LNCAP (cell line): Measurements from ENCODE around the gene CRIM1.

Experiments
- TF ChIP-seq, protein P1 (sequence below): fragments of 450-650 bp; IDR thresholded peaks from 2 replicates; pipeline ENCODE4 v1.5.1; 2017; ENCODE audit warnings: mild to moderate bottlenecking

Gene CRIM1

DNA sequence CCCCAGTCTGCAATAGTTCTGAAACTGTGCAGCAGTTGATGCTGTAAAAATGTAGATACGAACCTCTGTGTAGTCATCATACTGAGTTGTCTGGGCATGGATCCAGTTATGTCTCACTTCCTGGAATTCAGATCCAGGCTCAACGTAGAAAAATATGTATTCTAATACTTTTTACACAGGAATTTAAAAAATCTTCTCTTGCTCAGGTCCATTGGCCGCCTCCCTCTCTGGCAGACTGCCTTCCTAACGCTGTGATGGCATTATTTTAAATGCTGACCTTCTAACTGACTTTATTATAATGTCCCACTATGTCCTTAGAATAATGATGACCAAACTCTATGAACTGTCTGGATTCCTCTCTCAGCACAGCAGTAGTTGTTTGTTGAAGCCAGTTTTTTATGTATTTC lies 122.8 kb downstream of the CRIM1 start:
- TF ChIP-seq, protein P1, sequence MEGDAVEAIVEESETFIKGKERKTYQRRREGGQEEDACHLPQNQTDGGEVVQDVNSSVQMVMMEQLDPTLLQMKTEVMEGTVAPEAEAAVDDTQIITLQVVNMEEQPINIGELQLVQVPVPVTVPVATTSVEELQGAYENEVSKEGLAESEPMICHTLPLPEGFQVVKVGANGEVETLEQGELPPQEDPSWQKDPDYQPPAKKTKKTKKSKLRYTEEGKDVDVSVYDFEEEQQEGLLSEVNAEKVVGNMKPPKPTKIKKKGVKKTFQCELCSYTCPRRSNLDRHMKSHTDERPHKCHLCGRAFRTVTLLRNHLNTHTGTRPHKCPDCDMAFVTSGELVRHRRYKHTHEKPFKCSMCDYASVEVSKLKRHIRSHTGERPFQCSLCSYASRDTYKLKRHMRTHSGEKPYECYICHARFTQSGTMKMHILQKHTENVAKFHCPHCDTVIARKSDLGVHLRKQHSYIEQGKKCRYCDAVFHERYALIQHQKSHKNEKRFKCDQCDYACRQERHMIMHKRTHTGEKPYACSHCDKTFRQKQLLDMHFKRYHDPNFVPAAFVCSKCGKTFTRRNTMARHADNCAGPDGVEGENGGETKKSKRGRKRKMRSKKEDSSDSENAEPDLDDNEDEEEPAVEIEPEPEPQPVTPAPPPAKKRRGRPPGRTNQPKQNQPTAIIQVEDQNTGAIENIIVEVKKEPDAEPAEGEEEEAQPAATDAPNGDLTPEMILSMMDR = no peak

DNA sequence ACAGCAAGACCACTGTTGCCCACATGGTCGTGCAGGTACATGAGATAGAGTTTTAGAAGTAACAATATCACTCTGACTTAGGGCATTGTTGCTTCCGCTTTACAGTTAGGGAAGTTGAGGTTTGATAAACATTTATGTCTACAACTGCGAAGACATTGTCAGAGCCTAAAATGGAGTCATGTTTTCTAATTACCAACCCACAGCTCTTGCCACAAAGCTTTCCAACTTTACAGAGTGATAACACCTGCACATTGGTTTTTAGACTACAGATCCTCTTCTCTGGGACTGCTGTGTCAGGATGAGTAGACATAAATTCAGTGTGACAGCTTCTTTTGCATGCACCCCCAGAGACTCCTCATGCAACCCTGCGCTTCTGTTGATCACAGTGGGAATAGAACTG lies 123.4 kb downstream of the CRIM1 start:
- TF ChIP-seq, protein P1 = no peak

GRCh38 chr2:36479406-36479805 lies 123.8 kb downstream of the CRIM1 start:
- TF ChIP-seq, protein P1 = no peak

DNA sequence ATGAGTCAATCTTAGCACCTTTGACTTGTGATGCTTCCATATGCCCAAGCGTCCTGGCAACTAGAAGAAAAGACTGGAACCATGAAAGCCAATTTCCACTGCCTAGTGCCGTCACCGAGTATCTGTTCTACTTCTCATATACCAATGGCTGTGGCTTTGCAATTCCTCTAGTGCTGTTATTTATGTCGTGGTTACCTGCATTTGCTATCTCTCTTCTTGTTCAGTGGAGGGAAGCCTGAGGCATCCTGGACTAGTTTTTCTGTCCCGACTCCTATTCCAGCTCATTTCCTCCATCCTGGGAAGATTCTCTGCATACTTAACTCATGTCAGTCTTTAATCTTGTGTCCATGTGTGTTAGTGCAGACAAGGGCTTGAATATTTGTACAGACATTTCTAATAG lies 124.5 kb downstream of the CRIM1 start:
- TF ChIP-seq, protein P1 = no peak

DNA sequence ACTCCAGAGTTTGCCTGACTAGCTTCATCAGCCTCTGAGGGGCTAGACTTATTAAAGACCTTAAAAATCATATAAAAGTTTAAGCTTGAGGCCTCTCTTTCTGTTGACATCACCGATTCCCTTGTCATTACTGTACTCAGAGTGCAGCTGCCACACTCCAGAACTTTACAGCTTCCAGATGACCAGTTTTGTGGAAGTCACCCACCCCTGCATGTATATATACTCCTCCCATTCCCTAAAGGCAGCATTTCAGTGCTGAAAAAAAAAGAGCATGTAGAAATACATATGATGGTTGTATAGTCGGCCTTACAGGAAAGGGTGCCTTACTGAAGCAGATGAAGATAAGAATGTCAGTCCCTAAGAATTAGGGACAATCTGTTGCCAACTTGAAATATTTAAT lies 125.1 kb downstream of the CRIM1 start:
- TF ChIP-seq, protein P1 = no peak

DNA sequence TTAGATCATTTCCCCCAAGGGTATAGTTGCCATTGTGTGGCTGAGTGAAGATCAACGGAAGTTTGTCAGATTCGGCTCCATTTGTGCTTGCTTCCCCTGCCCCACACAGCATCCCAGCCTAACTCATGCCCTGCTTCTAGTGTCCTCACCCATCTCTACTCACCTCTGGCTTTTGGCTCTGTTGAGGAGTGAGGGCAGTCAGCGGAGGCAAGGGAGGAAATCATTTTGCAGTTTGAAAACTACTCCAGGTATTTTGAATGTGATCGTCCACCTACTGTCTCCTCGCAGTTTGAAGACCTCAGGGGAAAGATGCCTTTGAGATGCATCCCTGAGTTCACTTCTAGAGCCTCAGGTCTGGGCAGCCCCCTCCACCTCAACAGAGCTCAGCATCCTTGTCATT lies 126.1 kb downstream of the CRIM1 start:
- TF ChIP-seq, protein P1 = no peak

- TF ChIP-seq, protein P1 = no peak
These were observed 127.1 kb downstream of the CRIM1 start for GRCh38 chr2:36482576-36483214.

- TF ChIP-seq, protein P1 = no peak
These were observed 127.7 kb downstream of the CRIM1 start for GRCh38 chr2:36483290-36483689.
